ENCODE measurements around the gene HGS.
A peak's percentile ranks its signal among the peaks of the same experiment; 100 is the strongest.

Gene HGS

DNA sequence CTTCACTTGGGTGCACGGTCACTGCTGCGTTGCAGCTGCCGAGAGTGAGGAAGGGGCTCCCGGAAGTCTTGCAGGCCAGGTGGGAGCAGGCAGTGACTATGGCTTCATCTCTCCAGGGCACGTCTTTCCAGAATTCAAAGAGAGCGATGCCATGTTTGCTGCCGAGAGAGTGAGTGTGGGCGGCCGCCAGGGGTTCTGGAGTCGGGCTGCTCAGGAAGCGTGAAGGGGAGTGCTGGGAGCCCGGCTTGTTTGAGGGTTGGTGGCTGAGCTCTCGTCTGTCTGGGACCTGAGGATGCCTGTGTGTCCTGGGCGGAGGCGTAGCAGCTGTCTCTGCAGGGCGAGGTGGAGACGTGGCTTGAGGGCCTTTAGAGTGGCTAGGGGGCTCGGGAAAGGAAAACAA is 6.3 kb downstream of the HGS start:
- Histone ChIP-seq H3K4me2 (ENCODE audit: low read length) (no peak overlapping the region), H3K27me3 (ENCODE audit: control insufficient read depth, insufficient read depth, low read length) (no peaks in the 10 kb centered on the region), H3K9ac (ENCODE audit: low read depth, low read length) (no peak overlapping the region), H3K4me1 (ENCODE audit: control insufficient read depth, insufficient read depth, low read length) (peaks cover 9% of the 10 kb centered on the region), H3K4me3 (ENCODE audit: low read length) (no peak overlapping the region), H3K9me3 (replicated peaks; ENCODE audit: low read length) (no peaks in the 10 kb centered on the region), H3K36me3 (ENCODE audit: insufficient read depth, low read length) (peaks cover 96% of the 10 kb centered on the region)

DNA sequence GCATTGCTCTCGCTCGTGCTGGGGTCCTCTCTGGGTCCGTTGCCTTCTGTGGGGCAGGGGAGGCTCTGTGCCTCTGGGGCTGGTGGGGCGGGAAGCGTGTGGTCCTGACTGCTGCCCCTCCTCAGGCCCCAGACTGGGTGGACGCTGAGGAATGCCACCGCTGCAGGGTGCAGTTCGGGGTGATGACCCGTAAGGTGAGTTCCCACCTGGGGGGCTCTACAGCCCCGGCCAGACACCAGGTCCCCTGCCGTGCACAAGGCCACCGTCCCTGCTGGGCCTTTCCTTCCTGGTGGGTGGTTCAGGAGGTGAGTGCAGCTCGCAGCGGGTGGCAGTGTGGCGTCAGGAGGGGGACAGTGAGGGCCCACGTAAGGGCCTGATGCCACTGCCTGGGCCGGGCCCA is 6.7 kb downstream of the HGS start:
- Histone ChIP-seq H3K27me3 (ENCODE audit: control insufficient read depth, insufficient read depth, low read length) (no peaks in the 10 kb centered on the region), H3K4me2 (ENCODE audit: low read length) (no peak overlapping the region), H3K4me3 (ENCODE audit: low read length) (no peak overlapping the region), H3K36me3 (ENCODE audit: insufficient read depth, low read length) (peaks cover 97% of the 10 kb centered on the region), H3K9me3 (replicated peaks; ENCODE audit: low read length) (no peaks in the 10 kb centered on the region), H3K4me1 (ENCODE audit: control insufficient read depth, insufficient read depth, low read length) (peaks cover 5% of the 10 kb centered on the region), H3K9ac (ENCODE audit: low read depth, low read length) (no peak overlapping the region)

DNA sequence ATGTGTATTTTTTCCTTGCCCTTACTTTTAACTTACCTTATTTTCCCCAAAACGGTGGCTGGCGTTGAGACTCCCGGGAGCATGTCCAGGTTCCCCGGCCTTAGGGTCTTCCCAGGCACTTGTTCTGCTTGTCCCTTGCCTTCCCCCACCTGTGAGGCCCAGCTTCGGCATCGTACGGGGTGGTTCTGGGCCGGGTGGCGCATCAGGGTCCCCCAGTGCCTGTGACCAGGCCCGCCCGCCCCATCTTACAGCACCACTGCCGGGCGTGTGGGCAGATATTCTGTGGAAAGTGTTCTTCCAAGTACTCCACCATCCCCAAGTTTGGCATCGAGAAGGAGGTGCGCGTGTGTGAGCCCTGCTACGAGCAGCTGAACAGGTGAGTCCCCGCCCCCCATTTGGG is 7.4 kb downstream of the HGS start:
- H3K36me3 ChIP-seq (ENCODE audit: insufficient read depth, low read length), result peaks cover 97% of the 10 kb centered on the region
- H3K9me3 ChIP-seq (replicated peaks; ENCODE audit: low read length), result no peaks in the 10 kb centered on the region
- H3K4me1 ChIP-seq (ENCODE audit: control insufficient read depth, insufficient read depth, low read length), result no peaks in the 10 kb centered on the region
- no peak overlapping the region for H3K4me3 ChIP-seq (ENCODE audit: low read length)
- no peak overlapping the region for H3K4me2 ChIP-seq (ENCODE audit: low read length)
- no peaks in the 10 kb centered on the region for H3K27me3 ChIP-seq (ENCODE audit: control insufficient read depth, insufficient read depth, low read length)
- H3K9ac ChIP-seq (ENCODE audit: low read depth, low read length), result no peak overlapping the region

GRCh38 chr17:81691608-81692007 is 7.8 kb downstream of the HGS start:
- Histone ChIP-seq H3K27me3 (ENCODE audit: control insufficient read depth, insufficient read depth, low read length) (no peaks in the 10 kb centered on the region), H3K9me3 (replicated peaks; ENCODE audit: low read length) (no peaks in the 10 kb centered on the region), H3K9ac (ENCODE audit: low read depth, low read length) (no peak overlapping the region), H3K4me3 (ENCODE audit: low read length) (no peak overlapping the region), H3K4me1 (ENCODE audit: control insufficient read depth, insufficient read depth, low read length) (no peaks in the 10 kb centered on the region), H3K36me3 (ENCODE audit: insufficient read depth, low read length) (peaks cover 97% of the 10 kb centered on the region), H3K4me2 (ENCODE audit: low read length) (no peak overlapping the region)

- no peaks in the 10 kb centered on the region for H3K9me3 ChIP-seq (replicated peaks; ENCODE audit: low read length)
- no peaks in the 10 kb centered on the region for H3K27me3 ChIP-seq (ENCODE audit: control insufficient read depth, insufficient read depth, low read length)
- H3K9ac ChIP-seq (ENCODE audit: low read depth, low read length), result no peak overlapping the region
- H3K36me3 ChIP-seq (ENCODE audit: insufficient read depth, low read length), result peaks cover 94% of the 10 kb centered on the region
- H3K4me1 ChIP-seq (ENCODE audit: control insufficient read depth, insufficient read depth, low read length), result no peaks in the 10 kb centered on the region
- H3K4me2 ChIP-seq (ENCODE audit: low read length), result no peak overlapping the region
- H3K4me3 ChIP-seq (ENCODE audit: low read length), result no peak overlapping the region
Observed at GRCh38 chr17:81693509-81694210, 9.8 kb downstream of the HGS start.

DNA sequence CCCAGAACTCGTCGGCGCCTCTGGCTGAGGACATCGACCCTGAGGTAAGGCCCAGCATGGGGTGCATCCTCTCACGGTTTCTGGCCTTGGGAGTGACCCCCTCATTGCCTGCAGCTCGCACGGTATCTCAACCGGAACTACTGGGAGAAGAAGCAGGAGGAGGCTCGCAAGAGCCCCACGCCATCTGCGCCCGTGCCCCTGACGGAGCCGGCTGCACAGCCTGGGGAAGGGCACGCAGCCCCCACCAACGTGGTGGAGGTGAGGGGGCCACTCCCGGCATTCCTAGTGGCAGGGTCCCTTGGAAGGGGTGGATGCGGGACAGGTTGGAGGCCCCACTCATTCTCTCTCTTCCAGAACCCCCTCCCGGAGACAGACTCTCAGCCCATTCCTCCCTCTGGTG is 11.0 kb downstream of the HGS start:
- Histone ChIP-seq H3K9ac (ENCODE audit: low read depth, low read length) (no peak overlapping the region), H3K4me1 (ENCODE audit: control insufficient read depth, insufficient read depth, low read length) (no peaks in the 10 kb centered on the region), H3K4me2 (ENCODE audit: low read length) (no peak overlapping the region), H3K36me3 (ENCODE audit: insufficient read depth, low read length) (peaks cover 90% of the 10 kb centered on the region), H3K9me3 (replicated peaks; ENCODE audit: low read length) (no peaks in the 10 kb centered on the region), H3K27me3 (ENCODE audit: control insufficient read depth, insufficient read depth, low read length) (no peaks in the 10 kb centered on the region), H3K4me3 (ENCODE audit: low read length) (no peak overlapping the region)

DNA sequence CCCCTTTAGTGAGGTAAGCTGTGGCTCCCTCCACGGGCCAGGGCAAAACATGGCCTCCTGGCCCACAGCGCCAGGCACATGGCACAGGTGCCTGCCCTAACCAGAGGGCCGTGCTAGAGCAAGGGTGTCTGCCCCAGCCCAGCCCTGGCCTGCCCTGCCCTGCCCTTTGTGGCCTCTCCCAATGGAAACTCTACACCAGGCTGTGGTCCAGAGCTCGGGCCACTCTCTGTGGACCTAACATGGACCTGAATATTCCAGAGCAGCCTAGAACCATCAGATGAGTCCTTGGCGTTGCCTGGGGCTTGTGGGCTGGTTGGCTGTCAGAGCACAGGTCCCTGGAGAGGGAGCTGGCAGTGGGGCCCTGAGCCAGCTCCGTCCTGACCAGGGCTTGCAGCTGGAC is 11.4 kb downstream of the HGS start:
- H3K4me2 ChIP-seq (ENCODE audit: low read length), result no peak overlapping the region
- H3K9ac ChIP-seq (ENCODE audit: low read depth, low read length), result no peak overlapping the region
- H3K36me3 ChIP-seq (ENCODE audit: insufficient read depth, low read length), result peaks cover 86% of the 10 kb centered on the region
- no peaks in the 10 kb centered on the region for H3K9me3 ChIP-seq (replicated peaks; ENCODE audit: low read length)
- H3K4me1 ChIP-seq (ENCODE audit: control insufficient read depth, insufficient read depth, low read length), result no peaks in the 10 kb centered on the region
- H3K4me3 ChIP-seq (ENCODE audit: low read length), result no peak overlapping the region
- H3K27me3 ChIP-seq (ENCODE audit: control insufficient read depth, insufficient read depth, low read length), result no peaks in the 10 kb centered on the region

DNA sequence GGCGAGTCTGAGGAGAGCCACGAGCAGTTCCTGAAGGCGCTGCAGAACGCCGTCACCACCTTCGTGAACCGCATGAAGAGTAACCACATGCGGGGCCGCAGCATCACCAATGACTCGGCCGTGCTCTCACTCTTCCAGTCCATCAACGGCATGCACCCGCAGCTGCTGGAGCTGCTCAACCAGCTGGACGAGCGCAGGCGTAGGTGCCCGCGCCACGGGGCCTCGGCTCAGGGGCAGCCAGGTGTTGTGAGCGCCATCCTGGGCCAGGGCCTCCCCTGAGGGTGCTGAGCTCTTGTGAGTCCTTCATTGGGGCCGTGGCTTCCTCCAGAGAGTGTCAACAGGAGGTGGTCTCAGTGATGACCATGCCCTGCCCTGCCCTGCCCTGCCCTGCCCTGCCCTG is 12.0 kb downstream of the HGS start:
- Histone ChIP-seq H3K9ac (ENCODE audit: low read depth, low read length) (no peak overlapping the region), H3K4me1 (ENCODE audit: control insufficient read depth, insufficient read depth, low read length) (no peaks in the 10 kb centered on the region), H3K27me3 (ENCODE audit: control insufficient read depth, insufficient read depth, low read length) (no peaks in the 10 kb centered on the region), H3K4me2 (ENCODE audit: low read length) (no peak overlapping the region), H3K36me3 (ENCODE audit: insufficient read depth, low read length) (peaks cover 83% of the 10 kb centered on the region), H3K9me3 (replicated peaks; ENCODE audit: low read length) (no peaks in the 10 kb centered on the region), H3K4me3 (ENCODE audit: low read length) (no peak overlapping the region)

- H3K9me3 ChIP-seq (replicated peaks; ENCODE audit: low read length), result no peaks in the 10 kb centered on the region
- peaks cover 83% of the 10 kb centered on the region for H3K36me3 ChIP-seq (ENCODE audit: insufficient read depth, low read length)
- H3K27me3 ChIP-seq (ENCODE audit: control insufficient read depth, insufficient read depth, low read length), result no peaks in the 10 kb centered on the region
- no peak overlapping the region for H3K4me3 ChIP-seq (ENCODE audit: low read length)
- no peak overlapping the region for H3K9ac ChIP-seq (ENCODE audit: low read depth, low read length)
- no peak overlapping the region for H3K4me2 ChIP-seq (ENCODE audit: low read length)
- peaks cover 3% of the 10 kb centered on the region for H3K4me1 ChIP-seq (ENCODE audit: control insufficient read depth, insufficient read depth, low read length)
Observed at GRCh38 chr17:81696218-81696941, 12.6 kb downstream of the HGS start.

- Histone ChIP-seq H3K4me2 (ENCODE audit: low read length) (no peak overlapping the region), H3K36me3 (ENCODE audit: insufficient read depth, low read length) (peaks cover 83% of the 10 kb centered on the region), H3K4me3 (ENCODE audit: low read length) (no peak overlapping the region), H3K27me3 (ENCODE audit: control insufficient read depth, insufficient read depth, low read length) (no peaks in the 10 kb centered on the region), H3K4me1 (ENCODE audit: control insufficient read depth, insufficient read depth, low read length) (peaks cover 14% of the 10 kb centered on the region), H3K9ac (ENCODE audit: low read depth, low read length) (no peak overlapping the region), H3K9me3 (replicated peaks; ENCODE audit: low read length) (no peaks in the 10 kb centered on the region)
Observed at GRCh38 chr17:81697261-81698044, 13.6 kb downstream of the HGS start.

DNA sequence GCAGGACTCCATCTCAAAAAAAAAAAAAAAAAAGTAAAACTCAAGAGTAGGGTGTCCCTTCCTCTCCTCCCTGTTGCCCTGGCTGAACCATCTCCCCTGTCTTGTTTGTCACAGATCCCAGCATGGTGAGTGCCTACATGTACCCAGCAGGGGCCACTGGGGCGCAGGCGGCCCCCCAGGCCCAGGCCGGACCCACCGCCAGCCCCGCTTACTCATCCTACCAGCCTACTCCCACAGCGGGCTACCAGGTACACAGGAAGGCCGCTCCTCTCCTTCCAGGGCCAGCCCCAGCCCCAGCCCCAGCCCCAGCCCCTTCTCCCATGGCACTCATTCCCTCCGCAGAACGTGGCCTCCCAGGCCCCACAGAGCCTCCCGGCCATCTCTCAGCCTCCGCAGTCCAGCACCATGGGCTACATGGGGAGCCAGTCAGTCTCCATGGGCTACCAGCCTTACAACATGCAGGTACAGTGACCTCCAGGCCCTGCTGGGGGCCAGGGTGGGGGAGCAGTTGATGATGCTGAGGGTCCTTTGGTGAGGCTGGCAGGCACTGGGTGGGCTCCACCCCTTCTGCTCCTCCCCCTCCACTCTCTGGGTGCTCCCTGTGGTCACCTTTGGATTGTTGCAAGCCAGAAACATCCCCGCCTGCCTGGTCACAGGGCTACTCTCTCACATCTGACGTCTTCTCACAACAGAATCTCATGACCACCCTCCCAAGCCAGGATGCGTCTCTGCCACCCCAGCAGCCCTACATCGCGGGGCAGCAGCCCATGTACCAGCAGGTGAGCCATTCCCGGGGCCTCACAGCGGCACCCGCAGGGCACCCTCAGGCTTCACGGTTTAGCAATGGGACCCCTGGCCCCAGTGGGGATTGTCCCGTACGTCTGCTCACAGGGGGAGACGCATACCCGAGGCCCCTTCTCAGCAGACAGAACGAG is 16.8 kb downstream of the HGS start:
- Histone ChIP-seq H3K4me1 (ENCODE audit: control insufficient read depth, insufficient read depth, low read length) (peaks cover 25% of the 10 kb centered on the region), H3K9me3 (replicated peaks; ENCODE audit: low read length) (no peaks in the 10 kb centered on the region), H3K9ac (ENCODE audit: low read depth, low read length) (no peak overlapping the region), H3K36me3 (ENCODE audit: insufficient read depth, low read length) (peaks cover 68% of the 10 kb centered on the region), H3K4me3 (ENCODE audit: low read length) (no peak overlapping the region), H3K27me3 (ENCODE audit: control insufficient read depth, insufficient read depth, low read length) (no peaks in the 10 kb centered on the region), H3K4me2 (ENCODE audit: low read length) (peak overlapping the region; percentile 98)

Measured in skeletal muscle satellite cell (primary cell).